ENCODE data around the gene CES2.
"Not testable (repeated sequence)": the region's sequence is repeated elsewhere in the genome, so short reads cannot be mapped to it uniquely, and the experiment has no call there.

Gene CES2

GRCh38 chr16:66919569-66920298 is 15.6 kb upstream of the CES2 start:
- DNase-seq (ENCODE audit: low spot score): no peak

GRCh38 chr16:66920299-66920590 is 15.1 kb upstream of the CES2 start:
- DNase-seq (ENCODE audit: low spot score): no peak

- no peak for DNase-seq (ENCODE audit: low spot score)
Observed at GRCh38 chr16:66920924-66921680, 14.2 kb upstream of the CES2 start.

GRCh38 chr16:66921729-66922450 is 13.4 kb upstream of the CES2 start:
- DNase-seq (ENCODE audit: low spot score): no peak

GRCh38 chr16:66923247-66923731 is 12.0 kb upstream of the CES2 start:
- DNase-seq (ENCODE audit: low spot score): no peak

GRCh38 chr16:66923866-66924265 is 11.4 kb upstream of the CES2 start:
- no peak for DNase-seq (ENCODE audit: low spot score)

- DNase-seq (ENCODE audit: low spot score): peak; percentile 57
Observed at GRCh38 chr16:66924527-66925321, 10.6 kb upstream of the CES2 start.

GRCh38 chr16:66925322-66925840 is 9.9 kb upstream of the CES2 start, which contains the start of gene RRAD:
Gene RRAD, minus strand, starts transcription at chr16:66925535. Its CDS starts 356 bp downstream, at chr16:66925179.
- no peak for DNase-seq (ENCODE audit: low spot score)

- no peak for DNase-seq (ENCODE audit: low spot score)
Observed at GRCh38 chr16:66926171-66926947, 9.0 kb upstream of the CES2 start.

GRCh38 chr16:66926961-66927436 is 8.3 kb upstream of the CES2 start:
- DNase-seq (ENCODE audit: low spot score): peak; percentile 92

GRCh38 chr16:66927918-66928649 is 7.2 kb upstream of the CES2 start:
- no peak for DNase-seq (ENCODE audit: low spot score)

GRCh38 chr16:66928702-66929388 is 6.5 kb upstream of the CES2 start:
- no peak for DNase-seq (ENCODE audit: low spot score)

- DNase-seq (ENCODE audit: low spot score): peak; percentile 17
Observed at GRCh38 chr16:66930189-66930588, 5.1 kb upstream of the CES2 start.

GRCh38 chr16:66931665-66932064 is 3.7 kb upstream of the CES2 start:
- no peak for DNase-seq (ENCODE audit: low spot score)

- DNase-seq (ENCODE audit: low spot score): no peak
Observed at GRCh38 chr16:66932076-66932475, 3.2 kb upstream of the CES2 start.

GRCh38 chr16:66933776-66934137 is 1.6 kb upstream of the CES2 start:
- DNase-seq (ENCODE audit: low spot score): no peak

GRCh38 chr16:66934138-66934838 is 1.0 kb upstream of the CES2 start, which contains the start of gene CIAO2B:
Gene CIAO2B, minus strand, starts transcription at chr16:66934402. Its CDS starts 38 bp downstream, at chr16:66934364.
- DNase-seq (ENCODE audit: low spot score): peak; percentile 92

- not testable (repeated sequence) for DNase-seq (ENCODE audit: low spot score)
Observed at GRCh38 chr16:66934839-66935313, 440 bp upstream of the CES2 start.

GRCh38 chr16:66936462-66936861 is 1.1 kb downstream of the CES2 start:
- DNase-seq (ENCODE audit: low spot score): no peak

Data from AG08395 (cell line).